SK-N-SH treated with all-trans-retinoic acid at 6 μM for 48 hours (cell line): ENCODE measurements around the gene SENP3.

ENCODE experiments used
- ARNTL ChIP-seq: fragments of 450-650 bp; formaldehyde crosslinking; IDR thresholded peaks from 2 replicates; pipeline ENCODE4 v1.5.0; 2020; ENCODE audit warnings: low read depth, mild to moderate bottlenecking, moderate library complexity, borderline replicate concordance
- BACH2 ChIP-seq: fragments of 250-450 bp; sonication (Bioruptor Pico); IDR thresholded peaks from 2 replicates; pipeline ENCODE4 v1.9.0; 2021; ENCODE audit warnings: mild to moderate bottlenecking, borderline replicate concordance
- CSRNP3 ChIP-seq: fragments of 250-450 bp; sonication (Bioruptor Pico); IDR thresholded peaks from 2 replicates; pipeline ENCODE4 v1.5.1; 2021; ENCODE audit warnings: mild to moderate bottlenecking, moderate library complexity
- GLIS3 ChIP-seq: fragments of 250-450 bp; sonication (Bioruptor Pico); IDR thresholded peaks from 2 replicates; pipeline ENCODE4 v1.5.0; 2020; ENCODE audit warnings: mild to moderate bottlenecking, moderate library complexity
- RARB ChIP-seq: fragments of 250-450 bp; sonication (Bioruptor Pico); IDR thresholded peaks from 2 replicates; pipeline ENCODE4 v1.8.0; 2021; ENCODE audit warnings: mild to moderate bottlenecking, moderate library complexity
- SNAI2 ChIP-seq: fragments of 250-450 bp; sonication (Bioruptor Pico); IDR thresholded peaks from 2 replicates; pipeline ENCODE4 v1.5.0; 2020; ENCODE audit warnings: mild to moderate bottlenecking, moderate library complexity
- ZFP3 ChIP-seq: fragments of 250-450 bp; sonication (Bioruptor Pico); IDR thresholded peaks from 2 replicates; pipeline ENCODE4 v1.5.0; 2020; ENCODE audit warnings: mild to moderate bottlenecking, moderate library complexity
- ZNF70 ChIP-seq: fragments of 450-650 bp; formaldehyde crosslinking; IDR thresholded peaks from 2 replicates; pipeline ENCODE4 v1.5.0; 2020; ENCODE audit warnings: mild to moderate bottlenecking, moderate library complexity
- TF ChIP-seq, protein P1 (sequence below): fragments of 250-450 bp; sonication (Bioruptor Pico); IDR thresholded peaks from 2 replicates; pipeline ENCODE4 v1.5.1; 2020; ENCODE audit warnings: low read depth, mild to moderate bottlenecking, moderate library complexity
- TF ChIP-seq, protein P2 (sequence below): fragments of 250-450 bp; sonication (Bioruptor Pico); IDR thresholded peaks from 2 replicates; pipeline ENCODE4 v1.8.0; 2020; ENCODE audit warnings: mild to moderate bottlenecking, moderate library complexity, borderline replicate concordance
- TF ChIP-seq, protein P3 (sequence below): fragments of 250-450 bp; sonication (Bioruptor Pico); IDR thresholded peaks from 2 replicates; pipeline ENCODE4 v1.8.0; 2021; ENCODE audit warnings: low read depth, mild to moderate bottlenecking, moderate library complexity, borderline replicate concordance

DNA sequence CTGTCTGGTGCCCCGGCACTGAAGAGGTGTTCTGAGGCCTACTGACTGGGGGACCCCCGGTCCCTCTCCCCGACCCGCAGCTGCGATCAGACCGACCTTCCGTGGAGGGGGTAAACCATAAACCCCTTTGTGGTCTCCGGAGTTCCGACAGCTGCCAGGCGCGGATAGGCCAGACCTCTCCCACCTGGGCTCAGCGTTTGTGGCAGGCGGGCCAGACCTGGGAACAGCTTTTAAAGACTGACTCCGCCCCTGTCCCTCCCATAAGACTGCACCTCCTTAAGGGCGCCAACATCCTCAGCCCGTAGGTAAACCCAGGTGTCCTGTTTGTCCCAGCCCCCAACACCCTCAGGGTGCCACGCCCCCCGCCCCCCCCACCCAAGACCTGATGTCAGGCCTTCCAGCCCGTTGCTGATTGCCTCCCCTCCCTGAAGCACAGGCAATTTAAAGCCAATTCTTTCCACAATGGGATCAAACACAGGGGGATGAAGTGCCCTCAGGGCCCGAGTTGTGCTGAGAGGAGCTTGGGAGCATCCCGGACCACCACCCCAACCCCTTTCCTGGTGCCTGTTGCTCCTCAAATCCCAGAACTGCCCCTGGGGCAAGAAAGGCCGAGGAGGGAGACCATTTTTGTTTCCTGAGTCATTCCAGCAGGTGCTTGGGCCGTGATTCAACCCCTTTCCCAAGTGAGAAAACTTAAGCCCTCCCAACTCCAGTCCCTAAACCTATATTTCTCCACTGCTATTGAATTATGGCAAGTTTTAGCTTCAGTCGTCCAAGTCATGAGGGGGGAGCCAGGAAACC lies 28.4 kb downstream of the SENP3 start, which contains the start of gene SOX15:
- TF ChIP-seq RARB (CRISPR knock-in tag) (no peak), ARNTL (CRISPR knock-in tag) (no peak), ZFP3 (CRISPR knock-in tag) (no peak), ZNF70 (CRISPR knock-in tag) (no peak), GLIS3 (CRISPR knock-in tag) (no peak), SNAI2 (no peak), CSRNP3 (CRISPR knock-in tag) (no peak), BACH2 (CRISPR knock-in tag) (no peak)
- TF ChIP-seq, protein P1, sequence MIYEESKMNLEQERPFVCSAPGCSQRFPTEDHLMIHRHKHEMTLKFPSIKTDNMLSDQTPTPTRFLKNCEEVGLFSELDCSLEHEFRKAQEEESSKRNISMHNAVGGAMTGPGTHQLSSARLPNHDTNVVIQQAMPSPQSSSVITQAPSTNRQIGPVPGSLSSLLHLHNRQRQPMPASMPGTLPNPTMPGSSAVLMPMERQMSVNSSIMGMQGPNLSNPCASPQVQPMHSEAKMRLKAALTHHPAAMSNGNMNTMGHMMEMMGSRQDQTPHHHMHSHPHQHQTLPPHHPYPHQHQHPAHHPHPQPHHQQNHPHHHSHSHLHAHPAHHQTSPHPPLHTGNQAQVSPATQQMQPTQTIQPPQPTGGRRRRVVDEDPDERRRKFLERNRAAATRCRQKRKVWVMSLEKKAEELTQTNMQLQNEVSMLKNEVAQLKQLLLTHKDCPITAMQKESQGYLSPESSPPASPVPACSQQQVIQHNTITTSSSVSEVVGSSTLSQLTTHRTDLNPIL (CRISPR knock-in tag) = no peak
- TF ChIP-seq, protein P2, sequence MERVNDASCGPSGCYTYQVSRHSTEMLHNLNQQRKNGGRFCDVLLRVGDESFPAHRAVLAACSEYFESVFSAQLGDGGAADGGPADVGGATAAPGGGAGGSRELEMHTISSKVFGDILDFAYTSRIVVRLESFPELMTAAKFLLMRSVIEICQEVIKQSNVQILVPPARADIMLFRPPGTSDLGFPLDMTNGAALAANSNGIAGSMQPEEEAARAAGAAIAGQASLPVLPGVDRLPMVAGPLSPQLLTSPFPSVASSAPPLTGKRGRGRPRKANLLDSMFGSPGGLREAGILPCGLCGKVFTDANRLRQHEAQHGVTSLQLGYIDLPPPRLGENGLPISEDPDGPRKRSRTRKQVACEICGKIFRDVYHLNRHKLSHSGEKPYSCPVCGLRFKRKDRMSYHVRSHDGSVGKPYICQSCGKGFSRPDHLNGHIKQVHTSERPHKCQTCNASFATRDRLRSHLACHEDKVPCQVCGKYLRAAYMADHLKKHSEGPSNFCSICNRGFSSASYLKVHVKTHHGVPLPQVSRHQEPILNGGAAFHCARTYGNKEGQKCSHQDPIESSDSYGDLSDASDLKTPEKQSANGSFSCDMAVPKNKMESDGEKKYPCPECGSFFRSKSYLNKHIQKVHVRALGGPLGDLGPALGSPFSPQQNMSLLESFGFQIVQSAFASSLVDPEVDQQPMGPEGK (CRISPR knock-in tag) = no peak
- TF ChIP-seq, protein P3, sequence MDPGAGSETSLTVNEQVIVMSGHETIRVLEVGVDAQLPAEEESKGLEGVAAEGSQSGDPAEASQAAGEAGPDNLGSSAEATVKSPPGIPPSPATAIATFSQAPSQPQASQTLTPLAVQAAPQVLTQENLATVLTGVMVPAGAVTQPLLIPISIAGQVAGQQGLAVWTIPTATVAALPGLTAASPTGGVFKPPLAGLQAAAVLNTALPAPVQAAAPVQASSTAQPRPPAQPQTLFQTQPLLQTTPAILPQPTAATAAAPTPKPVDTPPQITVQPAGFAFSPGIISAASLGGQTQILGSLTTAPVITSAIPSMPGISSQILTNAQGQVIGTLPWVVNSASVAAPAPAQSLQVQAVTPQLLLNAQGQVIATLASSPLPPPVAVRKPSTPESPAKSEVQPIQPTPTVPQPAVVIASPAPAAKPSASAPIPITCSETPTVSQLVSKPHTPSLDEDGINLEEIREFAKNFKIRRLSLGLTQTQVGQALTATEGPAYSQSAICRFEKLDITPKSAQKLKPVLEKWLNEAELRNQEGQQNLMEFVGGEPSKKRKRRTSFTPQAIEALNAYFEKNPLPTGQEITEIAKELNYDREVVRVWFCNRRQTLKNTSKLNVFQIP (CRISPR knock-in tag) = no peak
